AG08396 (cell line): Measurements from ENCODE around the gene ADRA1B.
A peak's percentile ranks its signal among the peaks of the same experiment; 100 is the strongest.

Experiments
- DNase-seq: peaks from one replicate; pipeline ENCODE4 v3.0.0; 2012; ENCODE audit warnings: low spot score, mixed read lengths

The ADRA1B gene

GRCh38 chr5:159915904-159916840, at the start of gene ADRA1B:
ADRA1B (plus strand) TSS chr5:159916482; CDS start chr5:159916906, 424 bp downstream.
- peak; percentile 94 for DNase-seq

- DNase-seq = no peak
These were observed 42.6 kb upstream of the ADRA1B start for GRCh38 chr5:159873680-159874079.

GRCh38 chr5:159874263-159874662, 42.0 kb upstream of the ADRA1B start:
- no peak for DNase-seq

- DNase-seq = no peak
These were observed 39.3 kb upstream of the ADRA1B start for GRCh38 chr5:159877016-159877415.

- no peak for DNase-seq
These were observed 38.3 kb upstream of the ADRA1B start for GRCh38 chr5:159877894-159878448.

GRCh38 chr5:159878988-159879471, 37.3 kb upstream of the ADRA1B start:
- DNase-seq = peak; percentile 84

- no peak for DNase-seq
These were observed 35.6 kb upstream of the ADRA1B start for GRCh38 chr5:159880676-159881075.

GRCh38 chr5:159881967-159882366, 34.3 kb upstream of the ADRA1B start:
- no peak for DNase-seq

GRCh38 chr5:159883522-159883950, 32.7 kb upstream of the ADRA1B start:
- DNase-seq = peak; percentile 51

- no peak for DNase-seq
These were observed 31.2 kb upstream of the ADRA1B start for GRCh38 chr5:159884917-159885620.

- no peak for DNase-seq
These were observed 30.0 kb upstream of the ADRA1B start for GRCh38 chr5:159886296-159886695.

GRCh38 chr5:159887050-159887449, 29.2 kb upstream of the ADRA1B start:
- DNase-seq = no peak

- DNase-seq = no peak
These were observed 27.4 kb upstream of the ADRA1B start for GRCh38 chr5:159888860-159889259.

GRCh38 chr5:159890141-159890540, 26.1 kb upstream of the ADRA1B start:
- DNase-seq = no peak

GRCh38 chr5:159891371-159891770, 24.9 kb upstream of the ADRA1B start:
- DNase-seq = no peak

- DNase-seq = no peak
These were observed 23.1 kb upstream of the ADRA1B start for GRCh38 chr5:159893040-159893695.

- no peak for DNase-seq
These were observed 22.0 kb upstream of the ADRA1B start for GRCh38 chr5:159894149-159894720.

GRCh38 chr5:159897786-159898393, 18.4 kb upstream of the ADRA1B start:
- DNase-seq = no peak

GRCh38 chr5:159899067-159900049, 16.9 kb upstream of the ADRA1B start:
- no peak for DNase-seq

GRCh38 chr5:159901308-159901707, 15.0 kb upstream of the ADRA1B start:
- no peak for DNase-seq
